Measurements from ENCODE around the gene FOLR1.
"Not testable (repeated sequence)": the region's sequence is repeated elsewhere in the genome, so short reads cannot be mapped to it uniquely, and the experiment has no call there.

The FOLR1 gene

DNA sequence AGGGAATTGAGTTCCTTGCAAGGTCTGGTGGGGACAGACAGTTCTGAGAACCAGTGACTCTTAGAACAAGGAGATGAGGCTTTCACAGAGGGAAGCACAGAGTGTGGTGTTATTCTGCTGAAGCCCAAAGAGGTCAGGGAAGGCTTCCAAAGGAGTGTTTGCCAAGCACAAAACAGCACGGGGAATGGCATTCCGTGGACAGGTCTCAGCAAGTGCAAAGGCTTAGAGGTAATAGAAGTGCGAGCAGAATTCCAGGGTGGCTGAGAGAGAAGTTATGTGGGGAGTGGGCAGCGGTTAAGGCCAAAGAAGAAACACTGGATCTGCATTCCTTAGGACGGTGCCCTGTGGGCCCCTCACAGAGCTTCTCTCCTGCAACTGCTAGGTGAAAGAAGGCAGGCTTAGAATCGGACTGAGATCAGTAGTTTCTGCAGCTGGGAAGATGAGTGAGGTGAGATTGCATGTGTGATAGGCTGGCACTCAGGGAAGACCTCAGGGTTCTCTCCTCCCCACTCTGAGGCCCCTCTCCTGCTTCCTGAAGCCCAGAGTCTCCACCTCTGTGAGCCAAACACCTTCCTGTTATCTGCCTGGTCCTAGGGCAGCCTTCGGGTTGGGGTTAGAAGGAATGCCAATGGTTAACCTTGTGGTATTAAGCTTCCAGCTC lies 10.9 kb upstream of the FOLR1 start:
- DNase-seq (ENCODE audit: low read depth in 3 of 3, low spot score in 1 of 3) = not testable (repeated sequence)

DNA sequence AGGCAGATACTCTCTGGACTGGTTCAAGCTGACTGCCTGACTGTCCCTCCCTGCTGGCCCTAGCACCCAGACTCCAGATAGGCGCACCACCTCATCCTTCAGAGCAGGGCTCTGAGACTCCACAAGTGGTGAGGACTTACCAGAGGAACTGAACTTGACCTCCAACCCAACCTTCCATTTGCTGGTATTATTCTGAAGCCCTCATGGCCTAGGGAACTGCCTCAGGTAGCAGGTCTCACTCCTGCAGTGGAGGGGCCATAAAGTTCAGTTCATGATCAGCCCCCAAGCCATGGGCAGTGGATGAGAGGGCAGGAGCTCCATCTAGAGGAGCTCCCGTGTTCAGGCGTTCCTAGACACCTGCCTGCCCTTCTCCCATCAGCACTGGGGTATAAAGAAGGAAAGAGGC lies 10.4 kb upstream of the FOLR1 start:
- DNase-seq (ENCODE audit: low read depth in 3 of 3, low spot score in 1 of 3) = not testable (repeated sequence)

DNA sequence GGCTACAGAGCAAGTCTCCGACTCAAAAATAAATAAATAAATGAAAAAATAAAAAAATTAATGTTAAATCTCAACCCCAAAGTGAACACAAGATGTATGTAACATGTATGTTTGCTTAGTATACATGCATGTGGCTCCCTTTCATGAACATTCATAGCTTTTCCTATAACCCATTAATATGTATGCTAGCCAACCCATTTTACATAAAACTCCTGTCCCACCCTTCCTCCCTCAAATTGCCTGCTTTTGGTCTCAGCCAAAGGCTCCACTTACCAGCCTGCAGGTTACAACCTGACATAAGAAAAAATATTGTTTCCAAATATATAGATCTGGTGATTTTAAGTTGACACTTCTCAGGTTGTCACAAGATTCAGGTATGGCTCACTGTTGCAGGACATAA lies 3.7 kb upstream of the FOLR1 start:
- DNase-seq (ENCODE audit: low read depth in 3 of 3, low spot score in 1 of 3) = no peak

DNA sequence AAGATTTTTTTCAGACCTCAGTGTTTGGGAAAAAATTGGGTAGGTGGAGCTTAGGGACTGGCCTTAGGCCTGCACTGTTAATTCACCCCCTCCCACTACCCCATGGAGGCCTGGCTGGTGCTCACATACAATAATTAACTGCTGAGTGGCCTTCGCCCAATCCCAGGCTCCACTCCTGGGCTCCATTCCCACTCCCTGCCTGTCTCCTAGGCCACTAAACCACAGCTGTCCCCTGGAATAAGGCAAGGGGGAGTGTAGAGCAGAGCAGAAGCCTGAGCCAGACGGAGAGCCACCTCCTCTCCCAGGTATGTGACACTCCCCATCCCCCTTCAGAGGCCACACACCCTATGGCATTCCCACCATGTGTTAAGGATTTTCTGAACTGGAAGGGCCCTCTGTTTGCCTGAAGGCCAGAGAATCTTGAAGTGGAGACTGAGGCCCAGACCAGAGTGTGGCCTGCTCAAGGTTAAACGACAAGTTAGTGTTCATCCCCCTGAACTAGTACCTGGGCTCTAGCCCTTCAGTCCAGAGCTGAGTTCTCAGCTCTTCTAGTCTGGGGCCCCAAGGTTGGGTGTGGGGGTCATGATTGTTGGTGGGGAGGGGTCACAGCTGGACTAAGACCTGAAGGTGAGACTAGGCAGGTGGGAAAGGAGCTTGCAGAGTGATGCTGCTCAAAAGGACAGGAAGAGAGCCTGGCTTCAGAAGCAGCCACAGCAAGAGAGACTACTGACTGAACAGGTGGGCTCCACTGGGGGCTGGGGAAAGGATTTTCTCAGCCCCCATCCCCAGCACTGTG lies 2.3 kb upstream of the FOLR1 start:
- no peak for DNase-seq (ENCODE audit: low read depth in 3 of 3, low spot score in 1 of 3)

DNA sequence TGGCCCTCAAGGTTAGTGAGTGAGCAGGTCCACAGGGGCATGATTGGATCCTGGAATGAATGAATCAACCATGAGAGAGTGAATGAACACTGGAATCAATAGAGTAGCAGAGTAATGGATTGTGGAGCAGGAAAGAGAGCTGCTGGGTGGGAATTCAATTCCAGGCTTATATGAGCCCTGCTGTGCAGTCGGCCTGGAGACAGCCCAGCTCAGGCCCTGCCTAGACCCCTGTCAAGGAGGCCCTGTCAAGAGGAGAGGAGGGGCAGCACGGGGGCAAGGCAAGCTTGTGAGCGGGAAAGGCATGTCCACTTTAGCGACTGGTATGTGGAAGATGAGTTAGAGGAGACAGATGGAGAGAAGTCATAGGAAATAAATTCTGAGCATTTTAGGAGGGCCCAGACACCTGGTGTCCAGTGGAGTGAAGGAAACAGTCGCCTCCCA lies 1.3 kb upstream of the FOLR1 start:
- no peak for DNase-seq (ENCODE audit: low read depth in 3 of 3, low spot score in 1 of 3)

DNA sequence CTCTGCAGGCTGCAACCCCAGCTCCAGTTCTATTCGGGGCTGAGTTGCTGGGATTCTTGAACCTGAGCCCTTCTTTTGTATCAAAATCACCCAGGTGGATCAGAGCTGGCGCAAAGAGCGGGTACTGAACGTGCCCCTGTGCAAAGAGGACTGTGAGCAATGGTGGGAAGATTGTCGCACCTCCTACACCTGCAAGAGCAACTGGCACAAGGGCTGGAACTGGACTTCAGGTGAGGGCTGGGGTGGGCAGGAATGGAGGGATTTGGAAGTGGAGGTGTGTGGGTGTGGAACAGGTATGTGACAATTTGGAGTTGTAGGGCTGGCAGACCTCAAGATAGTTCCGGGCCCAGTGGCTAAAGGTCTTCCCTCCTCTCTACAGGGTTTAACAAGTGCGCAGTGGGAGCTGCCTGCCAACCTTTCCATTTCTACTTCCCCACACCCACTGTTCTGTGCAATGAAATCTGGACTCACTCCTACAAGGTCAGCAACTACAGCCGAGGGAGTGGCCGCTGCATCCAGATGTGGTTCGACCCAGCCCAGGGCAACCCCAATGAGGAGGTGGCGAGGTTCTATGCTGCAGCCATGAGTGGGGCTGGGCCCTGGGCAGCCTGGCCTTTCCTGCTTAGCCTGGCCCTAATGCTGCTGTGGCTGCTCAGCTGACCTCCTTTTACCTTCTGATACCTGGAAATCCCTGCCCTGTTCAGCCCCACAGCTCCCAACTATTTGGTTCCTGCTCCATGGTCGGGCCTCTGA lies 3.8 kb downstream of the FOLR1 start:
- no peak for DNase-seq (ENCODE audit: low read depth in 3 of 3, low spot score in 1 of 3)

DNA sequence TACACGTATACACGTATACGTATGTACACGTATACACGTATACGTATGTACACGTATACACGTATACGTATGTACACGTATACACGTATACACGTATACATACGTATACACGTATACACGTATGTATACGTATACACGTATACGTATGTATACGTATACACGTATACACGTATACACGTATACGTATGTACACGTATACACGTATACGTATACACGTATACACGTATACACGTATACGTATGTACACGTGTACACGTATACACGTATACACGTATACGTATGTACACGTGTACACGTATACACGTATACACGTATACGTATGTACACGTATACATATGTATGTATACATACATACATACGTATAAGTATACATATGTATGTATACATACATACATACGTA lies 9.5 kb downstream of the FOLR1 start:
- DNase-seq (ENCODE audit: low read depth in 3 of 3, low spot score in 1 of 3) = not testable (repeated sequence)

DNA sequence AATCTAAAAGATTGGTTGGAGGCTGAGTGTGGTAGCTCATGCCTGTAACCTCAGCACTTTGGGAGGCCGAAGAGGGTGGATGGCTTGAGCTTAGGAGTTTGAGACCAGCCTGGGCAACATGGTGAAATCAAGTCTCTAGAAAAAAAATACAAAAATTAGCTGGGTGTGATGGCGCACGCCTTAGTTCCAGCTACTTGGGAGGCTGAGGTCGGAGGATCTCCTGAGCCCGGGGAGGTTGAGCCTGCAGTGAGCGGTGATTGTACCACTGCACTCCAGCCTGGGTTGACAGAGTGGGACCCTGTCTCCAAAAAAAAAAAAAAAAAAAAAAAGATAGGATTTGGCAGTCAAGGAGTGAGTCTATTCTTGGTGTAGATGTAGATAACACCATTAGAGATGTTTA lies 10.6 kb downstream of the FOLR1 start:
- DNase-seq (ENCODE audit: low read depth in 3 of 3, low spot score in 1 of 3) = no peak

DNA sequence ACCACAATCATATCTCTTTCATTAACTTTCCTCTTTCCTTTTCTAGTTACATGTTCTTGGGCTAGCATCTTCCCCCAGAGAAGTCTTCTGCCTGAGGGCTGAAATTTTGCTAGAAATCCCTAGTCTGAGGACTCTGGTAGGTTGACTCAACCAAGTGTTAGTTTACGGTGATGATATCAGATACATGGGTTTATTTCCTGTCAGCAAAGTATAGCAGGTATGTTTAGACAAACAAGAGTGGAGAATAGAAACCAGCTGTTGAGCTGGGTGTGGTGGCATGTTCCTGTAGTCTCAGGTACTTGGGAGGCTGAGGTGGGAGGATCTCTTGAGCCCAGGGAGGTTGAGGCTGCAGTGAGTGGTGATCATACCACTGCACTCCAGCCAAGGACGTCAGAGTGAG lies 11.2 kb downstream of the FOLR1 start:
- DNase-seq (ENCODE audit: low read depth in 3 of 3, low spot score in 1 of 3) = no peak

DNA sequence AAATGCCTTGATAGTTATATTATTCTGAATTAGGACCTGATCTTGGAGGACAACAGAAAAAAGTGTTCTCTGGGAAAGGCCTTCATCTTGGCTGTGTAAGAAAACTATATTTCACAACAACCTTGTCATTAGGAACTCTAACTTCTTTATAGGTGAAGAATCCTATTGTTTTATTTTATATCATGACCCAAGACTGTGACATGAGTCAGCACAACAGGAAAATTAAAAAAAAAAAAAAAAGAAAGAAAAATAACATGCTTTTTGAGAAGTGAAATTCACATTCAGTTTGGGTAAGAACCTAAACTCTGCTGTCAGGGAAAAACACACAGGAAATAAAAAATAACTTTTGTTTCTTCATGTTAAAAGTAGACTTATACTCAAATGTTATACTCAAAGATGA lies 12.9 kb downstream of the FOLR1 start:
- DNase-seq (ENCODE audit: low read depth in 3 of 3, low spot score in 1 of 3) = no peak

DNA sequence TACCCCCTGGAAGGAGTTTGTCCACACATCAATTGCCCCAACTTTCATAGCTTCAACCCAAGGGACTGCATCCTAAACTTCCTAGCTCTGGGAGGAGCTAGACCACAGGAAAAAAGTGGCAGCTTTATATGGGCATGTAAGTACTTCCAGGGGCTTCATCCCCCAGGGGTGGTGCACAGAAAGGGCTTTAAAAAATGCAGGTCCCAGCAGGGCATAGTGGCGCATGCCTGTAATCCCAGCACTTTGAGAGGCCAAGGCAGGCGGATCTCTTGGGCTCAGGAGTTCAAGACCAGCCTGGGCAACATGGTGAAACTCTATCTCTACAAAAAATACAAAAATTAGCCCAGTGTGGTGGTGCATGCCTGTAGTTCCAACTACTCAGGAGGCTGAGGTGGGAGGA lies 14.9 kb downstream of the FOLR1 start:
- DNase-seq (ENCODE audit: low read depth in 3 of 3, low spot score in 1 of 3) = not testable (repeated sequence)

DNA sequence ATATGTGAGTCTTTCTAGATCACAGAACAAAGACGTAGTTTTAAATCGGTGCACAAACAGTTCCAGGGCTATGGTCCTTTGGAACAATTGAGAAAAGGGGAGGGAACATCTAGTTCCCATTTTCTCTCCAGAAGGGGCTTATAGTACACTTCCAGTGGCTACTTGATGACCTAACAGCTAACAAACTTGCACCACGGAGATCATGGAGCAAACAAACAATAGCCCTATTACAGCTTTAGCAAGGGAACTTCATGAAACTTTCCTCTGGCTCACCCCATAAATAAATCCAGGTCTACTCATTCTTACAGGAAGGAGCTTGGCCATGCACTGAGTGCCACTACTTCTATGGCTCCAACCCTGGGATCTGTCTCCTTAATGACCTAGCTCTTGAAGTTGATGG lies 16.3 kb downstream of the FOLR1 start:
- no peak for DNase-seq (ENCODE audit: low read depth in 3 of 3, low spot score in 1 of 3)

DNA sequence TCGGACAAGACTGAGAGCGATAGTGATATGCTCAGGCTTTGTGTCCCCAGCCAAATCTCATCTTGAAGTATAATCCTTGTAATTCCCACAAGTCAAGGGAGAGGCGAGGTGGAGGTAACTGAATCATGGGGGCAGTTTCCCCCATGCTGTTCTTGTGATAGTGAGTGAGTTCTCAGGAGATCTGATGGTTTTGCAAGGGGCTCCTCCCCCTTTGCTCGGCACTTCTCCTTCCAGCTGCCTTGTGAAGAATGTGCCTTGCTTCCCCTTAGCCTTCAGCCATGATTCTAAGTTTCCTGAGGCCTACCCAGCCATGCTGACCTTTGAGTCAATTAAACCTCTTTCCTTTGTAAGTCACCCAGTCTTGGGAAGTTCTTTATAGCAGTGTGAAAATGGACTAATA lies 17.2 kb downstream of the FOLR1 start:
- DNase-seq (ENCODE audit: low read depth in 3 of 3, low spot score in 1 of 3) = no peak

DNA sequence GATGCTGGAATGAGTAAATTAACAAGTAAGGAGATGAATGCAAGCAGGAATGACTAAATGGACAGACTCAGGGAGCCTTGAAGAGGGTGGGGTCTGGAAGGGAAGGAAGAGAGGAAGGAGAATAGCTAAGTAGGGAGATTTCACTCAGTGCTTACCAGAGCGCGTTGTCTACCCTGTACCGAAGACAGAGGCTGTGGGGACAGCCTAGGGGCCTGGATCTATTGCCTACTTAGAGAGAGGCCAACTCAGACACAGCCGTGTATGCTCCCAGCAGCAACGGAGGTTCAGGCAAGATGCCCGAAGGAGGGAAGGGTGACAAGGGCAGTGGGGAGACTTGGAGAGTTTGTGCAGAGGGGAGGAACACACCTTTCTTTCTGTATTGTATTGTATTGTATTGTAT lies 24.7 kb downstream of the FOLR1 start, which contains the start of gene FOLR2:
FOLR2 (plus strand) TSS at position 157 of the 400 bp plus-strand sequence. CDS start 1,791 bp downstream, outside the sequence.
- no peak for DNase-seq (ENCODE audit: low read depth in 3 of 3, low spot score in 1 of 3)

DNA sequence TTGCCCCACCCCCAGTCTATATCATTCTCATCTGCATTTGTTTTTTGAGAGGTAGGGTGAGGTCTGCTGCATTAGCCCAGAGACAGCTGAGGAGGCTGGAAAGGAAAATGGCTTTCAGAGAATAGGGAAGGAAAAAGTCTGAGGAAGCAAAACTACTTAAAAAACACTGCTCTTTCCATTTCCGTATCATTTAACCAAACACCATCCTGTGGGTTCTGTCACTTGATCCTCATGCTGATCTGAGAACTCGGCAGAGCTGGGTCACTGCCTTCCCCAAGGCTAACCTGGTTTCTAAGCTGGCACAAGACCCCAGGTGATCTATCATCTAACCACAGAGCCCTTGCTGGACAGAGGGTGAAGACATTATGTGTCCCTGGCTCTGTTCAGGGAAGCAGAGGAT lies 25.9 kb downstream of the FOLR1 start:
- DNase-seq (ENCODE audit: low read depth in 3 of 3, low spot score in 1 of 3) = no peak

DNA sequence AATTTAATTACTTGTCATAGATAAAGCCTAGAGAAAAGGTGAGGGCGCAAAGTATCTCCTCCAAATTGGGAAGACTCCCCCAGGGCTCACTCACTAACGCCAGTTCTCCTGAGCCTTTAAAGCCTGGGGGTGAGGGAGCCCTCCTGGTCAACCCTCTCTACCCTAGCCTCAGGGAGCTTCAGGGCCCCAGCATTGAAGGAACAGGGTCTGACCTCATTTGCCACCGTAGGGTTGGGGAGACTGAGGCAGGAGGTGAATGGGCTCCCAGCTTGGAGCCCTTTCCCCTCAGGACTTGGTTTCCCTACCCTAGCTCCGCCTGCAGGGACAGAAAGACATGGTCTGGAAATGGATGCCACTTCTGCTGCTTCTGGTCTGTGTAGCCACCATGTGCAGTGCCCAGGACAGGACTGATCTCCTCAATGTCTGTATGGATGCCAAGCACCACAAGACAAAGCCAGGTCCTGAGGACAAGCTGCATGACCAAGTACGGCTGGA lies 26.4 kb downstream of the FOLR1 start:
- no peak for DNase-seq (ENCODE audit: low read depth in 3 of 3, low spot score in 1 of 3)

DNA sequence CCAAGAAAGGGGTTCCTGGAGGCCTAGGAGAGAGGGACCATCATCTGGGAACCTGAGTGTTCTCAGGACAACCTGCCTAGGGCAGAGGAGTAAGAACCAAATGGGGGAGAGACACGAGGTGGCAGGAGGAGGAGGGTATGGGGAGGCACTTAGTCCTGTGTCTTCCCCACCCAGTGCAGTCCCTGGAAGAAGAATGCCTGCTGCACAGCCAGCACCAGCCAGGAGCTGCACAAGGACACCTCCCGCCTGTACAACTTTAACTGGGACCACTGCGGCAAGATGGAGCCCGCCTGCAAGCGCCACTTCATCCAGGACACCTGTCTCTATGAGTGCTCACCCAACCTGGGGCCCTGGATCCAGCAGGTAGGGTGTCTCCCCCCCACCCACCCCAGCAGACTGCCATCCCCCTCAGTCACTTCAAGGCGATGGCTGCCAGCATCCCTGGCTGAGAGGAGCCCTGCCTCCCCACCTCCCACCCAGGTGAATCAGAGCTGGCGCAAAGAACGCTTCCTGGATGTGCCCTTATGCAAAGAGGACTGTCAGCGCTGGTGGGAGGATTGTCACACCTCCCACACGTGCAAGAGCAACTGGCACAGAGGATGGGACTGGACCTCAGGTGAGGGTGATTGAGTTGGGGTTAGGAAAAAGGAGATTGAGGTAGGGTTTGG lies 28.9 kb downstream of the FOLR1 start:
- DNase-seq (ENCODE audit: low read depth in 3 of 3, low spot score in 1 of 3) = no peak

DNA sequence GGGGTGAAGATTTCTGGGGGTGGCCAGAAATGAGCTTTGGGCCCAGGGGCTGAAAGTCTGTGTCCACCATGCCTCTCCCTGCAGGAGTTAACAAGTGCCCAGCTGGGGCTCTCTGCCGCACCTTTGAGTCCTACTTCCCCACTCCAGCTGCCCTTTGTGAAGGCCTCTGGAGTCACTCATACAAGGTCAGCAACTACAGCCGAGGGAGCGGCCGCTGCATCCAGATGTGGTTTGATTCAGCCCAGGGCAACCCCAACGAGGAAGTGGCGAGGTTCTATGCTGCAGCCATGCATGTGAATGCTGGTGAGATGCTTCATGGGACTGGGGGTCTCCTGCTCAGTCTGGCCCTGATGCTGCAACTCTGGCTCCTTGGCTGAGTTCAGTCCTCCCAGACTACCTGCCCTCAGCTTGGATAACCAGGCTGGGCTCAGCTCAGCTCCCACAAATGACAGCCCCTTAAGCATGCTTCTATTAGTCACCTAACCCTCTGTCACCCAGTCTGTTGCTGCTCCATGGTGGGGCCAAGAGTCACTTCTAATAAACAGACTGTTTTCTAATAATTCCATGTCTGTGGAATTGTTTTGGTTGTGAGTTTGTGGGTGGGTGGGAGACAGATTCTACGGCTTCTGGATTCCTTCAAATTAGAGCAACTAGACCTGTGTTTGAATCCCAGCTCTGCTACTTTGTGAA lies 29.6 kb downstream of the FOLR1 start:
- DNase-seq (ENCODE audit: low read depth in 3 of 3, low spot score in 1 of 3) = no peak

DNA sequence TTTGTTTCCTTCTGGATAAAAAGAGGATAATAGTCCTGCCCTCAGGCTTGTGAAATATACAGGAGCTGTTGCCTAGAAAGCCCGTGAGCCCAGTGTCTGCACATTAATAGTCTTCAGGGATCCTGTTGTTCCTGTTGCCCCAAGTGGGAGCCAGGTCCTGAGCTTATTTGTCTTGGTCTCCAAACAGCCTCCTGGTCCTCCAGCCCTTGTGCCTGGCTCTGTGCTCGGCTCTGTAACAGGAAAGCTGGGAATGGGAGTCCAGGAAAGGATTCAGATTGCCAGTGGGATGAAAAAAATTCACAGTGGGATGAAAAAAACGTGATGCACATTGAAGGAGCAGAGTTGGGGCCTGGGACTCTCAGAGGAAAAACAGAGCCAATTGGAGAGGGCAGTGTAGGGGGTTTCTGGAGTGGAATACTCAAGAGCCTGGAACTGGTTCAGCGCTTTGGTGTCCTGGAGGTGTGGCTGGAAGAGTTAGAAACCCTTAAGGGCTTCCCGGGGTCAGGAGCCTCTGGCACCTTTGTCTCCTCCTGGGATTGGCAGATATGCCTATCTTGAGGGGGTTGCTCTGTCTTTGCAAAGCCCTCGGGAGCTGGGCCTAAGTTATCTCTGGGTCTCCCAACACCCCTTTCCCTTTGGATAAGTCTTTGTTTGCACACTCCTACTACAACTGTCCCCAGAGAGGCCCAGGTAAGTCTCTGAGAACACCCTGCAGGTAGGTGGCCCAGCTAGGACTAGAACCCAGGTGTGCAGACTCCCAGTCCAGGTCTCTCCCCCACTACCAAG lies 30.4 kb downstream of the FOLR1 start:
- no peak for DNase-seq (ENCODE audit: low read depth in 3 of 3, low spot score in 1 of 3)
